Fibroblast of upper back skin (primary cell): ENCODE results near the gene ANKRD44.

Experiments
- DNase-seq: peaks from one replicate; pipeline ENCODE4 v3.0.0-alpha.2; 2013

The ANKRD44 gene

GRCh38 chr2:197236159-197236558 is 74.4 kb downstream of the ANKRD44 start:
- no peak for DNase-seq

- no peak for DNase-seq
Observed at GRCh38 chr2:197235711-197236110, 74.9 kb downstream of the ANKRD44 start.

- DNase-seq: no peak
Observed at GRCh38 chr2:197234671-197235191, 75.8 kb downstream of the ANKRD44 start.

- DNase-seq: no peak
Observed at GRCh38 chr2:197233473-197233872, 77.1 kb downstream of the ANKRD44 start.

GRCh38 chr2:197232010-197232409 is 78.6 kb downstream of the ANKRD44 start:
- no peak for DNase-seq

- DNase-seq: peak; percentile 69
Observed at GRCh38 chr2:197229509-197230443, 80.8 kb downstream of the ANKRD44 start.

GRCh38 chr2:197223451-197223850 is 87.1 kb downstream of the ANKRD44 start:
- DNase-seq: no peak

- DNase-seq: peak; percentile 36
Observed at GRCh38 chr2:197219636-197220035, 90.9 kb downstream of the ANKRD44 start.

GRCh38 chr2:197217541-197217940 is 93.0 kb downstream of the ANKRD44 start:
- no peak for DNase-seq

- no peak for DNase-seq
Observed at GRCh38 chr2:197216361-197216979, 94.1 kb downstream of the ANKRD44 start.

GRCh38 chr2:197215748-197216360 is 94.7 kb downstream of the ANKRD44 start:
- DNase-seq: no peak

- no peak for DNase-seq
Observed at GRCh38 chr2:197212344-197213262, 98.0 kb downstream of the ANKRD44 start.

- no peak for DNase-seq
Observed at GRCh38 chr2:197211881-197212342, 98.7 kb downstream of the ANKRD44 start.

GRCh38 chr2:197210430-197210829 is 100.2 kb downstream of the ANKRD44 start:
- no peak for DNase-seq

GRCh38 chr2:197209742-197210408 is 100.7 kb downstream of the ANKRD44 start:
- DNase-seq: no peak

- no peak for DNase-seq
Observed at GRCh38 chr2:197209246-197209645, 101.3 kb downstream of the ANKRD44 start.

- no peak for DNase-seq
Observed at GRCh38 chr2:197208841-197209240, 101.7 kb downstream of the ANKRD44 start.

- no peak for DNase-seq
Observed at GRCh38 chr2:197208024-197208423, 102.6 kb downstream of the ANKRD44 start.

- DNase-seq: no peak
Observed at GRCh38 chr2:197207598-197207997, 103.0 kb downstream of the ANKRD44 start.

GRCh38 chr2:197207106-197207505 is 103.5 kb downstream of the ANKRD44 start:
- DNase-seq: no peak

- no peak for DNase-seq
Observed at GRCh38 chr2:197205585-197206215, 104.9 kb downstream of the ANKRD44 start.
